Activated CD8-positive, alpha-beta T cell treated with anti-CD3 and anti-CD28 coated beads for 36 hours (primary cell): Measurements from ENCODE around the gene GNPTG. TPM values are rescaled to one million over a fixed set of nuclear protein-coding genes. Genes with fewer than 3 reads are reported as not detected.

ENCODE experiments used
- ATAC-seq: fragments of 200-7000 bp; cut with Tn5 transposase; one replicate; pipeline ENCODE4 v1.10.0; 2021; ENCODE audit warnings: mild to moderate bottlenecking, moderate library complexity
- CTCF ChIA-PET: fragments of 350-600 bp; sonication (Branson Sonifier 250); formaldehyde crosslinking; loops from one replicate; lab custom pipeline; 2021; ENCODE audit warnings: antibody characterized with exemption; lab: Charles Lee
- POLR2A ChIA-PET: fragments of 350-600 bp; sonication (Branson Sonifier 250); formaldehyde crosslinking; loops from one replicate; lab custom pipeline; 2021; ENCODE audit warnings: antibody characterized with exemption; lab: Charles Lee
- DNase-seq: peaks from one replicate; pipeline ENCODE4 v3.0.0-alpha.2; 2020
- H3K27ac Mint-ChIP-seq: one replicate; pipeline ENCODE4 v1.8.0; 2021; ENCODE audit warnings: mild to moderate bottlenecking, mixed read lengths
- H3K27me3 Mint-ChIP-seq: one replicate; pipeline ENCODE4 v1.8.0; 2021; ENCODE audit warnings: mixed read lengths
- H3K36me3 Mint-ChIP-seq: one replicate; pipeline ENCODE4 v1.8.0; 2021; ENCODE audit warnings: low read depth, mixed read lengths
- H3K4me1 Mint-ChIP-seq: one replicate; pipeline ENCODE4 v1.8.0; 2021; ENCODE audit warnings: low read depth, mixed read lengths
- H3K4me3 Mint-ChIP-seq: one replicate; pipeline ENCODE4 v1.8.0; 2021; ENCODE audit warnings: mild to moderate bottlenecking, moderate library complexity, mixed read lengths
- H3K9me3 Mint-ChIP-seq: one replicate; pipeline ENCODE4 v1.8.0; 2021; ENCODE audit warnings: mixed read lengths
- CTCF ChIP-seq: fragments of 200-600 bp; IDR thresholded peaks from one replicate; pipeline ENCODE4 v1.8.0; 2022; ENCODE audit warnings: antibody characterized with exemption, mild to moderate bottlenecking
- intact Hi-C: fragments of 100-400 bp; cut with micrococcal nuclease; formaldehyde crosslinking; loops from one replicate; pipeline ENCODE4 v1.10.0; 2022
- total RNA-seq, 2 experiments: library from RNA; stranded (reverse); gene quantifications; one replicate each; pipeline ENCODE4 v1.2.3, GENCODE V29; 2021

Gene GNPTG
- total RNA-seq, 2 experiments from 2014 or later: 17.3 to 19.2 TPM

GRCh38 chr16:1323296-1324239, 28.2 kb upstream of the GNPTG start:
- ChIA-PET POLR2A (interaction anchor here (1.5 kb wide), 1 partner anchor 13 kb away, joined by 3 read pairs; no protein-coding TSS in a partner anchor), CTCF (no interaction called here)
- Mint-ChIP-seq H3K4me1 (no peaks in the 10 kb centered on the region), H3K4me3 (no peak overlapping the region), H3K9me3 (no peaks in the 10 kb centered on the region), H3K27ac (no peak overlapping the region), H3K36me3 (peaks cover 30% of the 10 kb centered on the region), H3K27me3 (no peaks in the 10 kb centered on the region)
- TF ChIP-seq CTCF: no peak
- ATAC-seq: no peak
- intact Hi-C loops: no loop called here
- no peak for DNase-seq

- H3K27ac Mint-ChIP-seq: no peak overlapping the region
- peaks cover 27% of the 10 kb centered on the region for H3K36me3 Mint-ChIP-seq
- no peaks in the 10 kb centered on the region for H3K9me3 Mint-ChIP-seq
- no peak for DNase-seq
- ChIA-PET CTCF (no interaction called here), POLR2A (interaction anchor here (1.5 kb wide), 1 partner anchor 12 kb away, joined by 3 read pairs; no protein-coding TSS in a partner anchor)
- H3K4me1 Mint-ChIP-seq: no peaks in the 10 kb centered on the region
- no peak overlapping the region for H3K4me3 Mint-ChIP-seq
- intact Hi-C loops: no loop called here
- H3K27me3 Mint-ChIP-seq: no peaks in the 10 kb centered on the region
- no peak for TF ChIP-seq CTCF
- no peak for ATAC-seq
Observed at GRCh38 chr16:1324286-1324826, 27.4 kb upstream of the GNPTG start.

- Mint-ChIP-seq H3K9me3 (no peaks in the 10 kb centered on the region), H3K4me3 (no peak overlapping the region), H3K4me1 (no peaks in the 10 kb centered on the region), H3K36me3 (peaks cover 18% of the 10 kb centered on the region), H3K27ac (no peak overlapping the region), H3K27me3 (no peaks in the 10 kb centered on the region)
- POLR2A ChIA-PET: interaction anchor here (0.6 to 1.5 kb wide), 2 partner anchors 9 to 11 kb away, joined by 3 read pairs; no protein-coding TSS in a partner anchor
- DNase-seq: no peak
- intact Hi-C loops: no loop called here
- no peak for TF ChIP-seq CTCF
- no peak for ATAC-seq
- CTCF ChIA-PET: no interaction called here
Observed at GRCh38 chr16:1325261-1325660, 26.5 kb upstream of the GNPTG start.

- POLR2A ChIA-PET: interaction anchor here (0.6 to 1.4 kb wide), 6 partner anchors 9 to 38 kb away, joined by 3 to 4 read pairs (median 3); no protein-coding TSS in a partner anchor
- ATAC-seq: no peak
- Mint-ChIP-seq H3K9me3 (no peaks in the 10 kb centered on the region), H3K4me3 (no peak overlapping the region), H3K36me3 (peaks cover 16% of the 10 kb centered on the region), H3K27ac (no peak overlapping the region), H3K4me1 (no peaks in the 10 kb centered on the region), H3K27me3 (no peaks in the 10 kb centered on the region)
- CTCF ChIA-PET: no interaction called here
- DNase-seq: no peak
- no peak for TF ChIP-seq CTCF
- intact Hi-C loops: no loop called here
Observed at GRCh38 chr16:1325673-1326371, 25.9 kb upstream of the GNPTG start.
